H1 (cell line): Measurements from ENCODE around the gene PAIP2. TPM values are rescaled to one million over a fixed set of nuclear protein-coding genes. Genes with fewer than 3 reads are reported as not detected.

Experiments used
- CTCF ChIA-PET: fragments of 300-600 bp; sonication (Branson Sonifier 250); formaldehyde crosslinking; loops from one replicate; lab custom pipeline; 2021; ENCODE audit not compliant: partially characterized antibody; lab: Charles Lee
- POLR2A ChIA-PET: fragments of 300-600 bp; sonication (Branson Sonifier 250); formaldehyde crosslinking; loops from one replicate; lab custom pipeline; 2021; ENCODE audit warnings: inconsistent platforms; ENCODE audit not compliant: partially characterized antibody; lab: Charles Lee
- DNase-seq, 2 experiments: peaks; one replicate each; pipeline versions ENCODE4 v3.0.0 to v3.0.0-alpha.2; 2010 to 2022; ENCODE audit warnings: low spot score in 2 of 2, low read depth in 1 of 2, mixed read lengths in 1 of 2
- FAIRE-seq: peaks from 2 replicates; lab custom pipeline; 2011; peaks lifted over from hg19 to GRCh38; lab: Jason Lieb, UNC
- H2AFZ ChIP-seq: 2 replicates; pipeline ENCODE4 v1.8.1; 2012; ENCODE audit warnings: low read length, inconsistent platforms
- H2AK5ac ChIP-seq: 2 replicates; pipeline ENCODE4 v1.6.1; 2013; ENCODE audit warnings: low read depth, low read length
- H2BK120ac ChIP-seq: replicated peaks from 2 replicates; pipeline ENCODE3; 2013; ENCODE audit warnings: low read depth, low read length, inconsistent platforms
- H2BK12ac ChIP-seq: 2 replicates; pipeline ENCODE4 v1.6.1; 2013; ENCODE audit warnings: low read depth, low read length
- H2BK15ac ChIP-seq: 2 replicates; pipeline ENCODE4 v1.6.1; 2013; ENCODE audit warnings: low read length
- H2BK20ac ChIP-seq: 2 replicates; pipeline ENCODE4 v1.6.1; 2013; ENCODE audit warnings: low read length
- H2BK5ac ChIP-seq: 2 replicates; pipeline ENCODE4 v1.6.1; 2013; ENCODE audit warnings: low read depth, low read length
- H3K14ac ChIP-seq: 2 replicates; pipeline ENCODE4 v1.6.1; 2013; ENCODE audit warnings: inconsistent platforms; ENCODE audit not compliant: insufficient read length
- H3K18ac ChIP-seq: 2 replicates; pipeline ENCODE4 v1.6.1; 2013; ENCODE audit warnings: low read length; ENCODE audit errors: extremely low read depth
- H3K23ac ChIP-seq: 2 replicates; pipeline ENCODE4 v1.6.1; 2013; ENCODE audit warnings: inconsistent platforms; ENCODE audit not compliant: insufficient read length
- H3K23me2 ChIP-seq: 2 replicates; pipeline ENCODE4 v1.6.1; 2013; ENCODE audit warnings: low read depth, low read length
- H3K27ac ChIP-seq: 2 replicates; pipeline ENCODE4 v1.6.1; 2011; ENCODE audit warnings: low read depth, low read length, inconsistent platforms
- H3K27me3 ChIP-seq, 4 experiments: replicated peaks in 1 of 4; 1 replicate in 1 of 4; 2 replicates in 3 of 4; pipeline versions ENCODE4 v1.6.1 to v1.8.1; 2011 to 2013; ENCODE audit warnings: low read length in 3 of 4, mild to moderate bottlenecking in 3 of 4, inconsistent platforms in 2 of 4, mixed read lengths in 2 of 4, moderate library complexity in 1 of 4; ENCODE audit not compliant: control insufficient read depth in 3 of 4, insufficient read depth in 3 of 4; ENCODE audit errors: extremely low read depth in 1 of 4
- H3K36me3 ChIP-seq, 4 experiments: 2 replicates each; pipeline versions ENCODE4 v1.6.1 to v1.8.1; 2011 to 2013; ENCODE audit warnings: mild to moderate bottlenecking in 4 of 4, low read length in 3 of 4, moderate library complexity in 2 of 4, control low read depth in 1 of 4, inconsistent platforms in 1 of 4; ENCODE audit not compliant: insufficient read depth in 4 of 4, control insufficient read depth in 2 of 4
- H3K4ac ChIP-seq: replicated peaks from 2 replicates; pipeline ENCODE3; 2013; ENCODE audit warnings: low read length, low read depth, mixed read lengths, inconsistent platforms; ENCODE audit not compliant: insufficient read length
- H3K4me1 ChIP-seq, 4 experiments: replicated peaks in 1 of 4; 1 replicate in 1 of 4; 2 replicates in 3 of 4; pipeline versions ENCODE4 v1.6.1 to v1.8.1; 2011 to 2013; ENCODE audit warnings: low read length in 3 of 4, inconsistent platforms in 2 of 4, mixed read lengths in 1 of 4; ENCODE audit not compliant: insufficient read depth in 4 of 4, control insufficient read depth in 3 of 4
- H3K4me2 ChIP-seq, 2 experiments: 2 replicates each; pipeline versions ENCODE4 v1.6.1 to v1.8.1; 2011 to 2013; ENCODE audit warnings: low read depth in 2 of 2, low read length in 2 of 2, control low read depth in 1 of 2, inconsistent platforms in 1 of 2, mild to moderate bottlenecking in 1 of 2; ENCODE audit not compliant: insufficient read depth in 1 of 2
- H3K4me3 ChIP-seq, 4 experiments: fragments of 200-600, 300-600 bp in 1 of 4; sonication (generic), shearing (Covaris generic), sonication (Bioruptor Twin) in 1 of 4; 2 replicates each; pipeline versions ENCODE4 v1.5.1 to v1.8.1; 2011 to 2016; ENCODE audit warnings: low read length in 4 of 4, low read depth in 3 of 4, control low read depth in 2 of 4, inconsistent platforms in 2 of 4, mild to moderate bottlenecking in 2 of 4, mixed read lengths in 1 of 4, moderate library complexity in 1 of 4; ENCODE audit not compliant: insufficient read depth in 2 of 4; ENCODE audit errors: extremely low read depth in 1 of 4
- H3K56ac ChIP-seq: replicated peaks from 2 replicates; pipeline ENCODE3; 2013; ENCODE audit warnings: low read depth, mild to moderate bottlenecking, mixed read lengths, low read length, inconsistent platforms; ENCODE audit not compliant: insufficient read length
- H3K79me1 ChIP-seq: 2 replicates; pipeline ENCODE4 v1.6.1; 2013; ENCODE audit warnings: low read depth, low read length, control low read depth
- H3K79me2 ChIP-seq, 2 experiments: 2 replicates each; pipeline versions ENCODE4 v1.6.1 to v1.8.1; 2012 to 2013; ENCODE audit warnings: low read length in 2 of 2, mild to moderate bottlenecking in 2 of 2, inconsistent platforms in 1 of 2; ENCODE audit not compliant: insufficient read depth in 2 of 2, control insufficient read depth in 1 of 2
- H3K9ac ChIP-seq, 4 experiments: replicated peaks in 1 of 4; 1 replicate in 1 of 4; 2 replicates in 3 of 4; pipeline versions ENCODE4 v1.6.1 to v1.8.1; 2011 to 2013; ENCODE audit warnings: low read depth in 3 of 4, low read length in 3 of 4, control low read depth in 2 of 4, mild to moderate bottlenecking in 2 of 4, moderate library complexity in 2 of 4, inconsistent platforms in 1 of 4; ENCODE audit errors: extremely low read depth in 1 of 4
- H3K9me3 ChIP-seq, 2 experiments: 2 replicates each; pipeline versions ENCODE4 v1.6.1 to v1.8.1; 2012 to 2013; ENCODE audit warnings: mild to moderate bottlenecking in 2 of 2, moderate library complexity in 2 of 2, control low read depth in 1 of 2, inconsistent platforms in 1 of 2, low read depth in 1 of 2, low read length in 1 of 2, mixed read lengths in 1 of 2; ENCODE audit not compliant: insufficient read depth in 2 of 2
- H4K20me1 ChIP-seq, 2 experiments: replicated peaks in 1 of 2; 2 replicates each; pipeline versions ENCODE3 to v1.8.1; 2011 to 2013; ENCODE audit warnings: inconsistent platforms in 2 of 2, low read length in 2 of 2, mild to moderate bottlenecking in 1 of 2; ENCODE audit not compliant: insufficient read depth in 2 of 2, control insufficient read depth in 1 of 2
- H4K5ac ChIP-seq: 2 replicates; pipeline ENCODE4 v1.6.1; 2013; ENCODE audit warnings: low read length, low read depth, mixed read lengths, inconsistent platforms; ENCODE audit not compliant: insufficient read length
- H4K8ac ChIP-seq: 2 replicates; pipeline ENCODE4 v1.8.0; 2013; ENCODE audit warnings: mild to moderate bottlenecking, moderate library complexity, low read length, inconsistent platforms; ENCODE audit not compliant: insufficient read depth; ENCODE audit errors: extremely low read depth
- H4K91ac ChIP-seq: replicated peaks from 2 replicates; pipeline ENCODE3; 2013; ENCODE audit warnings: low read length, mixed read lengths, inconsistent platforms; ENCODE audit not compliant: insufficient read length
- BRCA1 ChIP-seq: IDR thresholded peaks from 2 replicates; pipeline ENCODE4 v1.6.1; 2012; ENCODE audit warnings: low read depth, low read length, improper control_type of control experiment
- EZH2 ChIP-seq: fragments of 200-600 bp; sonication (generic); IDR thresholded peaks from 2 replicates; pipeline ENCODE4 v1.7.1; 2012; ENCODE audit warnings: low read depth, mild to moderate bottlenecking, moderate library complexity, low read length, inconsistent platforms; ENCODE audit not compliant: severe bottlenecking
- KDM4A ChIP-seq: IDR thresholded peaks from one replicate; pipeline ENCODE4 v1.7.1; 2012; ENCODE audit warnings: low read depth, mild to moderate bottlenecking, moderate library complexity, low read length, inconsistent platforms; ENCODE audit not compliant: severe bottlenecking
- POU5F1 ChIP-seq: IDR thresholded peaks from 2 replicates; pipeline ENCODE4 v1.6.1; 2011; ENCODE audit warnings: low read depth, mild to moderate bottlenecking, low read length, moderate library complexity
- RAD21 ChIP-seq, 2 experiments: IDR thresholded peaks in 1 of 2; conservative IDR thresholded peaks in 1 of 2; 2 replicates each; pipeline ENCODE4 v1.6.1; 2011; ENCODE audit warnings: low read depth in 2 of 2, low read length in 2 of 2, improper control_type of control experiment in 1 of 2, inconsistent platforms in 1 of 2, mild to moderate bottlenecking in 1 of 2, moderate library complexity in 1 of 2
- SP2 ChIP-seq: IDR thresholded peaks from 2 replicates; pipeline ENCODE4 v1.6.1; 2012; ENCODE audit warnings: mild to moderate bottlenecking, low read length, inconsistent platforms
- SRF ChIP-seq: IDR thresholded peaks from 2 replicates; pipeline ENCODE4 v1.6.1; 2011; ENCODE audit warnings: mild to moderate bottlenecking, low read depth, low read length, moderate library complexity
- TAF7 ChIP-seq: optimal IDR thresholded peaks from 2 replicates; pipeline ENCODE3; 2011; ENCODE audit warnings: low read depth, mild to moderate bottlenecking, inconsistent platforms, low read length, moderate library complexity, borderline replicate concordance
- WGBS, 2 experiments: shearing (Covaris generic) in 1 of 2; methylation state at CpG; one replicate each; pipeline versions ENCODE4 v1.1.6 to v1.1.7; 2013 to 2015; ENCODE audit warnings: low lambda C conversion rate in 2 of 2, mixed read lengths in 2 of 2, inconsistent platforms in 1 of 2, low coverage in 1 of 2, missing lambda C conversion rate in 1 of 2; ENCODE audit not compliant: insufficient replicate concordance in 2 of 2, insufficient coverage in 1 of 2, insufficient read length in 1 of 2; ENCODE audit errors: extremely low coverage in 1 of 2, missing lambda C conversion rate in 1 of 2; 5-methylcytosine and 5-hydroxymethylcytosine counted together
- polyA plus RNA-seq, 7 experiments: library from polyadenylated mRNA; depleted of rRNA in 3 of 7; stranded (reverse) in 5 of 7; unstranded in 2 of 7; fragments of >200 nt in 5 of 7; fragments of 200-250 nt in 2 of 7; gene quantifications; 1 replicate in 5 of 7; 2 replicates in 1 of 7; 4 replicates in 1 of 7; pipeline versions ENCODE4 v1.2.1 to v1.2.3, GENCODE V29; 2011 to 2013; ENCODE audit warnings: missing spikeins in 2 of 7, mixed read lengths in 2 of 7
- total RNA-seq: library from RNA; stranded (reverse); fragmentation: NEBNext Ultra II Directional; extraction: Animal tissue kit (Norgen Biotek cat#: 25700); gene quantifications from 2 replicates; pipeline ENCODE4 v1.2.1, GENCODE V29; 2021
- TF ChIP-seq, protein P1 (sequence below), 3 experiments: IDR thresholded peaks; 1 replicate in 2 of 3; 2 replicates in 1 of 3; pipeline versions ENCODE4 v1.5.1 to v1.6.1; 2011; ENCODE audit warnings: low read length in 3 of 3, mild to moderate bottlenecking in 3 of 3, inconsistent platforms in 2 of 3, low read depth in 1 of 3, moderate library complexity in 1 of 3; ENCODE audit not compliant: insufficient read depth in 1 of 3; ENCODE audit errors: control extremely low read depth in 1 of 3
- TF ChIP-seq, protein P2 (sequence below): IDR thresholded peaks from 2 replicates; pipeline ENCODE4 v1.6.1; 2011; ENCODE audit warnings: low read depth, mild to moderate bottlenecking, low read length; ENCODE audit not compliant: insufficient read depth

Gene PAIP2
- total and polyA plus RNA-seq, 2 of the 8 experiments (the other 6 are each of a cell fraction or from before 2014, with no cell fraction given) = 87.6 to 162 TPM

DNA sequence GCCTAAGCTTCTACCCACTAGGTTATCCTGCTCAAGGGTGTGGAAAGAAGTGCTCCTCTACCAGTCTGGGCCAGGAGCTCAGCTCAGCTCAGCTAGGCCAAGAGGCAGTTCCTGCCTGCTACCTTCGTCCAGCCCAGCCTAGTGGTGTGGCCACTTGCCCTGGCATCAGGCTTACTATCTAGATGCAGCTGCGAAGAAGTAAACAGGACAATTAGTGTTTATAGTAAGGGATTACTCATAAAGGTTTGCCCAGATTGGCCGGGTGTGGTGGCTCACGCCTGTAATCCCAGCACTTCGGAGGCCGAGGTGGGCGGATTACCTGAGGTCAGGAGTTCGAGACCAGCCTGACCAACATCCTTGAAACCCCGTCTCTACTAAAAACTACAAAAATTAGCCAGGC, 75.0 kb downstream of the PAIP2 start:
- Histone ChIP-seq H3K9me3 (no peaks in the 10 kb centered on the region), H2BK12ac (no peak overlapping the region), H3K14ac (no peak overlapping the region), H2BK15ac (no peak overlapping the region), H2BK5ac (no peak overlapping the region), H3K36me3 (peaks cover 2 to 21% (median 6%) of the 10 kb centered on the region in 4 experiments; a peak in 5 of 8 replicates), H3K4me3 (no peak overlapping the region), H3K4me1 (peaks cover 4 to 9% (median 6%) of the 10 kb centered on the region in 4 experiments; a peak in 4 of 7 replicates), H4K20me1 (no peaks in the 10 kb centered on the region), H2BK20ac (no peak overlapping the region), H3K27me3 (no peaks in the 10 kb centered on the region), H2AFZ (no peak overlapping the region), H3K23ac (no peak overlapping the region), H4K5ac (no peak overlapping the region), H4K8ac (no peak overlapping the region), H3K18ac (no peak overlapping the region), H3K9ac (no peak overlapping the region), H4K91ac (no peak overlapping the region), H3K4me2 (no peak overlapping the region), H3K79me2 (no peaks in the 10 kb centered on the region), H3K27ac (no peak overlapping the region), H3K79me1 (no peaks in the 10 kb centered on the region), H2AK5ac (no peak overlapping the region), H3K4ac (no peak overlapping the region), H3K23me2 (no peaks in the 10 kb centered on the region), H3K56ac (no peak overlapping the region), H2BK120ac (no peak overlapping the region)
- DNase-seq (no peak), FAIRE-seq (no peak)
- CTCF ChIA-PET = no interaction called here
- 88% methylated on average over 9 of the region's 9 CpGs; no CpG with 5 or more reads in 1 of the 2 experiments for whole genome bisulfite sequencing, 2 experiments
- POLR2A ChIA-PET = interaction anchor here (1.3 kb wide), 1 partner anchor 9 kb away, joined by 3 read pairs; no protein-coding TSS in a partner anchor
- TF ChIP-seq RAD21 (IDR thresholded peaks at IDR 0.05 in 1 of 2, conservative IDR thresholded peaks at IDR 0.05 in 1 of 2; ENCODE audit: low read depth in 2 of 2, low read length in 2 of 2) = no peak
- TF ChIP-seq POU5F1 = no peak
- TF ChIP-seq TAF7 = no peak
- TF ChIP-seq EZH2 = no peak
- TF ChIP-seq, protein P1, sequence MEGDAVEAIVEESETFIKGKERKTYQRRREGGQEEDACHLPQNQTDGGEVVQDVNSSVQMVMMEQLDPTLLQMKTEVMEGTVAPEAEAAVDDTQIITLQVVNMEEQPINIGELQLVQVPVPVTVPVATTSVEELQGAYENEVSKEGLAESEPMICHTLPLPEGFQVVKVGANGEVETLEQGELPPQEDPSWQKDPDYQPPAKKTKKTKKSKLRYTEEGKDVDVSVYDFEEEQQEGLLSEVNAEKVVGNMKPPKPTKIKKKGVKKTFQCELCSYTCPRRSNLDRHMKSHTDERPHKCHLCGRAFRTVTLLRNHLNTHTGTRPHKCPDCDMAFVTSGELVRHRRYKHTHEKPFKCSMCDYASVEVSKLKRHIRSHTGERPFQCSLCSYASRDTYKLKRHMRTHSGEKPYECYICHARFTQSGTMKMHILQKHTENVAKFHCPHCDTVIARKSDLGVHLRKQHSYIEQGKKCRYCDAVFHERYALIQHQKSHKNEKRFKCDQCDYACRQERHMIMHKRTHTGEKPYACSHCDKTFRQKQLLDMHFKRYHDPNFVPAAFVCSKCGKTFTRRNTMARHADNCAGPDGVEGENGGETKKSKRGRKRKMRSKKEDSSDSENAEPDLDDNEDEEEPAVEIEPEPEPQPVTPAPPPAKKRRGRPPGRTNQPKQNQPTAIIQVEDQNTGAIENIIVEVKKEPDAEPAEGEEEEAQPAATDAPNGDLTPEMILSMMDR (IDR thresholded peaks at IDR 0.05; ENCODE audit: control extremely low read depth in 1 of 3, insufficient read depth in 1 of 3, low read depth in 1 of 3, low read length in 3 of 3) = no peak
- no peak for TF ChIP-seq SP2
- no peak for TF ChIP-seq BRCA1
- TF ChIP-seq, protein P2, sequence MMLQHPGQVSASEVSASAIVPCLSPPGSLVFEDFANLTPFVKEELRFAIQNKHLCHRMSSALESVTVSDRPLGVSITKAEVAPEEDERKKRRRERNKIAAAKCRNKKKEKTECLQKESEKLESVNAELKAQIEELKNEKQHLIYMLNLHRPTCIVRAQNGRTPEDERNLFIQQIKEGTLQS = no peak
- no peak for TF ChIP-seq KDM4A
- TF ChIP-seq SRF = no peak
